ENCODE results near the gene ELOF1. TPM values are rescaled to one million over a fixed set of nuclear protein-coding genes. Genes with fewer than 3 reads are reported as not detected.
A peak's percentile ranks its signal among the peaks of the same experiment; 100 is the strongest.
"Not testable (repeated sequence)": the region's sequence is repeated elsewhere in the genome, so short reads cannot be mapped to it uniquely, and the experiment has no call there.

Gene ELOF1
- total RNA-seq, 1 donor from 2014 or later, result 44.3 TPM

- no peaks in the 10 kb centered on the region for H3K9me3 ChIP-seq
- intact Hi-C loops (cut with DNase I), result no loop called here
- H3K4me1 ChIP-seq, result peaks cover 61% of the 10 kb centered on the region
- H3K4me3 ChIP-seq, result peak within 1 kb of the TSS; percentile 64
- ATAC-seq (peak in 1 of 2 donors; percentile 45), DNase-seq (peak; percentile 63)
- H3K27ac ChIP-seq, result peak within 1 kb of the TSS; percentile 82
- H3K27me3 ChIP-seq (ENCODE audit: low read depth), result no peaks in the 10 kb centered on the region
- TF ChIP-seq CTCF (IDR thresholded peaks at IDR 0.05), result no peak
- no peaks in the 10 kb centered on the region for H3K36me3 ChIP-seq
Measured at GRCh38 chr19:11577451-11578257, 18.6 kb upstream of the ELOF1 start, which contains the start of gene ACP5. ACP5 (minus strand) TSS chr19:11577645; CDS start chr19:11577317, 328 bp downstream.

- ATAC-seq (peak in 1 of 2 donors; percentile 27), DNase-seq (peak; percentile 66)
- H3K27ac ChIP-seq, result no peak overlapping the region
Measured at GRCh38 chr19:11576227-11576626, 17.2 kb upstream of the ELOF1 start.

GRCh38 chr19:11574689-11575088, 15.7 kb upstream of the ELOF1 start:
- no peak for TF ChIP-seq CTCF (IDR thresholded peaks at IDR 0.05)
- no peaks in the 10 kb centered on the region for H3K9me3 ChIP-seq

More at GRCh38 chr19:11576227-11576626, 17.2 kb upstream of the ELOF1 start:
- H3K9me3 ChIP-seq, result no peaks in the 10 kb centered on the region
- peak overlapping the region; percentile 64 for H3K4me3 ChIP-seq
- H3K4me1 ChIP-seq, result peaks cover 47% of the 10 kb centered on the region
- H3K27me3 ChIP-seq (ENCODE audit: low read depth), result no peaks in the 10 kb centered on the region
- TF ChIP-seq CTCF (IDR thresholded peaks at IDR 0.05), result no peak
- intact Hi-C loops (cut with DNase I), result no loop called here
- H3K36me3 ChIP-seq, result no peaks in the 10 kb centered on the region

GRCh38 chr19:11573763-11574162, 14.7 kb upstream of the ELOF1 start:
- ATAC-seq; H3K36me3 ChIP-seq; H3K27ac ChIP-seq; DNase-seq; H3K27me3 ChIP-seq (ENCODE audit: low read depth); intact Hi-C loops (cut with DNase I); H3K4me3 ChIP-seq; H3K9me3 ChIP-seq: not testable (repeated sequence)
- peaks cover 24% of the 10 kb centered on the region for H3K4me1 ChIP-seq

More at GRCh38 chr19:11574689-11575088, 15.7 kb upstream of the ELOF1 start:
- intact Hi-C loops (cut with DNase I), result no loop called here
- Histone ChIP-seq H3K4me3 (no peak overlapping the region), H3K27ac (no peak overlapping the region), H3K27me3 (ENCODE audit: low read depth) (no peaks in the 10 kb centered on the region), H3K36me3 (no peaks in the 10 kb centered on the region), H3K4me1 (peaks cover 33% of the 10 kb centered on the region)
- ATAC-seq (no peak), DNase-seq (no peak)

- intact Hi-C loops (cut with DNase I); H3K9me3 ChIP-seq; H3K36me3 ChIP-seq; H3K27ac ChIP-seq; ATAC-seq; DNase-seq; H3K27me3 ChIP-seq (ENCODE audit: low read depth); H3K4me3 ChIP-seq: not testable (repeated sequence)
- peaks cover 20% of the 10 kb centered on the region for H3K4me1 ChIP-seq
Measured at GRCh38 chr19:11573354-11573753, 14.3 kb upstream of the ELOF1 start.

- no peak for TF ChIP-seq CTCF (IDR thresholded peaks at IDR 0.05)
- no peak for DNase-seq
- Histone ChIP-seq H3K27me3 (ENCODE audit: low read depth) (no peaks in the 10 kb centered on the region), H3K36me3 (no peaks in the 10 kb centered on the region), H3K27ac (no peak overlapping the region), H3K9me3 (no peaks in the 10 kb centered on the region), H3K4me3 (no peak overlapping the region), H3K4me1 (no peaks in the 10 kb centered on the region)
- intact Hi-C loops (cut with DNase I), result no loop called here
- ATAC-seq, result no peak
Measured at GRCh38 chr19:11570039-11570462, 11.0 kb upstream of the ELOF1 start.
